RPMI7951 (cell line): ENCODE measurements around the gene CITED2. TPM values are rescaled to one million over a fixed set of nuclear protein-coding genes. Genes with fewer than 3 reads are reported as not detected.
A peak's percentile ranks its signal among the peaks of the same experiment; 100 is the strongest.
"Not testable (repeated sequence)": the region's sequence is repeated elsewhere in the genome, so short reads cannot be mapped to it uniquely, and the experiment has no call there.

ENCODE experiments used
- DNase-seq: peaks from one replicate; pipeline ENCODE4 v3.0.0-alpha.2; 2012; ENCODE audit warnings: low read depth
- total RNA-seq: library from RNA; depleted of rRNA; stranded (reverse); fragments of >200 nt; shearing (Covaris generic); gene quantifications from 2 replicates; pipeline ENCODE4 v1.2.3, GENCODE V29; 2014; rRNA removed

Gene CITED2
- 40.0 and 47.6 TPM in 2 replicates for total RNA-seq

- peak; percentile 96 for DNase-seq
Observed at GRCh38 chr6:139374357-139375225, at the start of gene CITED2. Gene CITED2, minus strand, starts transcription at chr6:139374648. Its CDS starts 704 bp downstream, at chr6:139373944.

DNA sequence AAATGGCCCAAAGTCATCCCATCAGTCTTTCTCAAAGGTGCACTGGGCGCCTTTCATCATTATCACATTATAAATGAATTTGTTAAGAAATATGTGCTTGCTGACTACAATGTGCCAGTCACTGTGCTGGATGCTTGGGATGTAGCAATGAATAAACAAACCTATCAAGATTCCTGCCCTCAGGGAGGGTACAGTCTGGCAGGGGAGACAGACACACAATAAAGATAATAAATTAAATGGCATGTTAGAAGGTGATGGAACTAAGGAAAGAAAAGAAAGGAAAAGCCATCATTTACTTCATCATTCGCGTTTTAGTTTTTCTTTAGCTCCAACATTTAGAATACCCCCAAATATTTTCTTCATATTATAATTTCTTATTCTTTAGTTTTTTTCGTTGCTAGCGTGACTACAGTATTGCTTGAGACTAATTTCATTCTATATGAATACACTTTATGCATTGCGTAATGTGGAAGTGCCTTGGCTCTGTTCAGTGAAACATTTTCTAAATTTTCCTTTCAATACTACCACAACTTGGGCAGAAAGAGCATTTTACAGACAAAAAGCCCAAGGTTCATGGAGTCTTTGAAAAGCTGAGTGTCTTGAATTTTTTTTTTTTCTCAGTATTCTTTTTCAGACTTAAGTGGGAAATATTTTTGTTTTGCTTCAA, 48.7 kb upstream of the CITED2 start:
- no peak for DNase-seq

GRCh38 chr6:139422105-139423036, 47.9 kb upstream of the CITED2 start:
- no peak for DNase-seq

DNA sequence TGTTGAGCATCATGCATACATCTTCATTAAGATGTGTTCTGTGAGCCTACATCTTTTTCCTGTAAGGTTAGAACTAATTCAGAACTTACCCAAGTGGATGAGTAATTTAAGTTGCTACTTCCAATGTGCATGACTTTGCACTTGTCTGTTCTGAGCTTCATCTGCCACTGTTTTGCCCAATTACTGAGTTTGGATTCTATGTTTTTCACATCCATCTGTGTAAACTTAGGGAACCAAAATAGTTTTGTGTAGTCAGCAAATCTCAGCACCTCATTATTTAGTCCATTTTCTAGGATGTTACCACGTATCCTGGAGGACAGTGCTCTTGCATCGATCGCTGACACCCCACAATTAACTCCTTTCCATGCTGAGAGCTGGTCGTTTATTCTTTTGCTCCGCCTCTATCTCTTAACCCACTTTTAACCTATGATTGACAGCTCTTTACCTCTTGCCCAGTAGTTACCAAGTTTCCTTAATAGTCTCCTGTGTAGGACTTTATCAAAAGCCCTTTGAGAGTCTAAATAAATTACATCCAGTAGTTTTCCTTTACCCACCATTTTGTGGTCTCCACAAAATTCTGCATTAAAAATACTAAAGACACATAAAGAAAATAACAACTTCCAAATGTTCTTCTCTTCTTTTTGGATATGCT, 44.2 kb upstream of the CITED2 start:
- no peak for DNase-seq

DNA sequence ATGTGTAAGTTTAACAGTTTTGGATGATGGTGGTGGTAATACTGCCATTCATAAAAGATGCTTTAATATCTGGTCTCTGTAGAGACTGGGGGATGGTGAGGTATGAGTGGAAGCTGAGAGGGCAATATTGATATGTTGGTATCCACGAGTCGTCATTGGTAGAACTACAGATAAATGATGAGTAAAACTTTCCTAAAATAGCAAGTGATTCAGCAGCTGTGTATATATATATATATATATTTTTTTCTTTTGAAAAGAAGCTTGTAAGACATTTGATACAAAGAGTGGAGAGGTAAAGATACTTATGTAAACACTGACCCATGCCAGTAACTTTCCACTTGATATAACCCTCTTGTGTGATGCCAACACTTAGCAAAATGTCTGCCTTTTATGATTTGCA, 41.7 kb upstream of the CITED2 start:
- DNase-seq = no peak

DNA sequence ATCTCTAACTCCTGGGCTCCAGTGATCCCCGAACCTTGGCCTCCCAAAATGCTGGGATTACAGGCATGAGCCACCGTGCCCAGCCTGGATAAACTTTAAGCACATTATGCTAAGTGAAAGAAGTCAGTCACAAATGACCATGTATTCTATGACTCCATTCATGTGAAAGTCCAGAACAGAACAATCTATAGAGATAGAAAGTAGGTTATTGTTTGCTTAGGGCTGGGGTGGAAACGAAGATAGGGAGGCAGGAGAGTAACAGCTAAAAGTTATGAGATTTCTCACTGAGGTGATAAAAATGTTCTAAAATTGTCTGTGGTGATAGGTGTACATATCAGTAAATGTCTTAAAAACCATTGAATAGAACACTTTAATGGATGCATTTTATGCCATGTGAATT, 40.9 kb upstream of the CITED2 start:
- no peak for DNase-seq

DNA sequence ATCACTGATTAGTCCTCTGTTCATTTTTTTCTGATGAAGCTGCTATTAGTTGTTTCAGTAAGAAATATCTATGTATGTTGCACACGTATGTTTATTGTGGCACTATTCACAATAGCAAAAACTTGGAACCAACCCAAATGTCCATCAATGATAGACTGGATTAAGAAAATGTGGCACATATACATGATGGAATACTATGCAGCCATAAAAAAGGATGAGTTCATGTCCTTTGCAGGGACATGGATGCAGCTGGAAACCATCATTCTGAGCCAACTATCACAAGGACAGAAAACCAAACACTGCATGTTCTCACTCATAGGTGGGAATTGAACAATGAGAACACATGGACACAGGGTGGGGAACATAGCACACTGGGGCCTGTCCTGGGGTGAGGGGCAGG, 37.7 kb upstream of the CITED2 start:
- not testable (repeated sequence) for DNase-seq

DNA sequence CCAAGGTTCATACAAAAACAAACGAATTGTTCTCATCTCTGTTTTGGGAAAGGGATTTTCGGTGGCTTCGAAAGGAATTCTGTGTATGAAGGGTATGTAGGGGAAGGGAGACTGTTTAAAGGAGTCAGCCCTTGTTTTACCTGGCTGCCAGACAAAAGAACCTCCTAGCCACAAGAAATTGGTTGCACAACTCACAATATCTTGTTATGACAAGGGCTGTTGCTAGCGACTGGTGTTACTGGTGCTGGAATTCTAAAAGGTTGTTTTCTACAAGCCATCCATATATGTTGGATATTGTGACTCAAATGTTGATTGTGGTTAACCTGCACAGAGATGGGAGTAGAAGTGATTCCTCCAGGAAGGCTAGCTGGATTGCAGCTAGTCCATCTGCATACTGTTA, 34.6 kb upstream of the CITED2 start:
- DNase-seq = peak; percentile 8

GRCh38 chr6:139407718-139408222, 33.3 kb upstream of the CITED2 start:
- peak; percentile 81 for DNase-seq

DNA sequence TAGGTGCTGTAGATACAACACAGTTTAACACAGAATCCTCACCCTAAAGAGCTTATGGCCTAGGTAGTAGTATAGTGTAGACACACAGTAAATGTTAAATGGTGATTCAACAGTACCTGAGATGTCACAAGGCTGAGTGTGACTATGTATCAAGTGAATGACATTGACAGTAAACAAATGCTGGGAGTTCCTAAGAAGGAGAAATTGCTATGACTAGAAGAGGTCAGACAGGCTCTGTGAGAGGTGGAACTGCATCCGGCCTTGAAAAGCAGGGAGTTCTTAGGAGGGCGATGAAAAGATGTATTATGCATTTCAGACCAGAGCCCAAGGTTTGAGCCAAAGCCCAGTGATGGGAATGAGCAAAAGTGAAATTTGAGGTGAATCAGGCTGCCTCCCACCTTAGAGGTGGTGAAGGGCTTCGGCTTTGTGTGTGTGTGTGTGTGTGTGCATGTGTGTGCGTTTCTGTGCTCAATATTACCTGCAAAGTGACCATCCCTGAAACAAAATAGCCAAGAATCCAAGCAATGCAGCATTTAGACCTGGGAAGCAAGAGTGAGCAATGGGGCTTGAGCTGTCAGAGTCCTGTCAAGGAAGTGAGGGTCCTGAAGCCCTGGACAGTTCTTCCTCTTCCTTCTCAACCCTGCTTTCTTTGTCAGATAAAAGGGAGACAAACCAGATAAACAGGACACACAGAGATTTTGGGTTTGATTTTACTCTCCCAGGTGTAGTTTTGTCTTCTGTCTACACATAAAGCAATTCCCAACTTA, 32.3 kb upstream of the CITED2 start:
- no peak for DNase-seq

DNA sequence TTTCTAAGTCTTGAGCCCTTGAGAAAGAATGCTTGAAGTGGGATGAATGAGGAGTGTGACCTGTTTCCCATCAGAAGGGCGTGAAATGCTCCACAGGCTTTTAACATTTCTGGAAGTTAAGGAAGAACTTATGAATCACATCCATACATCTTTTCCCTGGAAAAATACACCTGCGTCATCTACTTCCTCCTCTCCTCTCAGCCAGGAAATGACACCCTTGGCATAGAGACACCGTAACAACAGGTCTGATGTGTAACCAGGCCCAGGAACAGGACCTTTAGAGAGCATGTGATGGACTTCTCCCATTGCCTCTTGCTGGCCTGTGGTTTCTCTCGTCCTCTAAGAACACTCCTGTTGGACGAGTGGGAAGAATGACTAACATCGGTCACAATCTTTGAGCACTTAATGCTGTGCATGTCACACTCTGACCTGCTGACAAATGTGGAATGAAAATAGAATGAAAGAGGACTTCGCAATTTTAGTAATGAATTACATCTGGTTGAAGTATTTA, 28.5 kb upstream of the CITED2 start:
- DNase-seq = peak; percentile 57

DNA sequence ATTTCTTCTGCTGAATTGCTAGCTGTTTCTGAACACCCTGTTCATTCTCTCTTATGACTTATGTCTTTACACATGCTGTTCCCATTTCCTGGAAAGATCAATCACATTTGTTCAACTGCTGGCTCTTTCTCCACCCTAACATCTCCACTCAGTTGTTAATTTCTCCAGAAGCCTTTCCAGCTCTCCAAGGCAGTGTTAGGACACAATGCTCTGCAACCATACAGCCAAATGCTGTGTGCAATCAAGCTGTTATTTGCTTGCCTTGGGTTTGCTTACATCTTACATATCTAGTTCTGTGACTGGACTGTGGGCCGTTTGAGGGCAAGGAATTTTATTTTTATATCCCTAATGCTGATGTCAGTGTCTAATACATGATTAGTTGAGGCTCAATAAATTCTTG, 24.2 kb upstream of the CITED2 start:
- DNase-seq = no peak

DNA sequence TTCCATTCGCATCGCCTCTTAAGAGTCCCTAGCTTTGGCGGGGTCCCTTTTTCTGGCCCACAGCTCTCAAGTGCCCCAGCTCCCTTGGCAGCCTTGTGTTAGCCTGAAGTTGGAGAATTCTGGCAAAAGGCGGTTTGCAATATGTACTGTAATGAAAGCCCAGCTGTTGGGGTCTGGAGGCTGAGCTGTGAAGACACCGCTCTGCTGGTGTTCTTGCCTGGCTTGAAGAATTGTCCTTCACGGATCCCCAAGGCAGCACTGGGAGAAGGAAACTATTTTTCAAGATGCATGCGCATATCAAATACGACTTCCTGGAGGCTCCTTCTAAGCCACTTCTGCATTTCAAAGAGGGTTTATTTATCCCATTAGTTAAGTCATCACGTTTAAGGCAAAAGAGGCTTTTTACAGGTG, 21.4 kb upstream of the CITED2 start:
- no peak for DNase-seq

DNA sequence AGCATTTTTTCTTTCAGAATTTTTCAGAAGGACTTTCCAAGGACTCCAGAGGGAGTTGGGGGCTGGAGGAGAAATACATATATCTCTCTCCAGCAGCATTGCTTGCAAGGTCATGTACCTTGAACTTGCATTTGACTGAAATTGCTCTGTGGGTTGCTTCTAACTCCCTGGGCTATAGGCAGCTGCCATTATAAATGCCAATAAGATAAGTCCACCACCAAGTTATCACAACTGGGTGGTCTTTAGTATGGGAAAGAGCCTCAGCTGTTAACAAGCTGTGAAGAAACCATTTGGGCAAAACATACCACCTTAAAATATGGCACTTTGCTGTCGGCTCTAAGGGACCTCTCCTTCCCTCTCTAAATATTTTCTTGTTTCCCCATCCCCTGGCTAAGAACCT, 20.9 kb upstream of the CITED2 start:
- DNase-seq = no peak

- no peak for DNase-seq
Observed at GRCh38 chr6:139394027-139394649, 19.7 kb upstream of the CITED2 start.

GRCh38 chr6:139392794-139393193, 18.3 kb upstream of the CITED2 start:
- DNase-seq = no peak

DNA sequence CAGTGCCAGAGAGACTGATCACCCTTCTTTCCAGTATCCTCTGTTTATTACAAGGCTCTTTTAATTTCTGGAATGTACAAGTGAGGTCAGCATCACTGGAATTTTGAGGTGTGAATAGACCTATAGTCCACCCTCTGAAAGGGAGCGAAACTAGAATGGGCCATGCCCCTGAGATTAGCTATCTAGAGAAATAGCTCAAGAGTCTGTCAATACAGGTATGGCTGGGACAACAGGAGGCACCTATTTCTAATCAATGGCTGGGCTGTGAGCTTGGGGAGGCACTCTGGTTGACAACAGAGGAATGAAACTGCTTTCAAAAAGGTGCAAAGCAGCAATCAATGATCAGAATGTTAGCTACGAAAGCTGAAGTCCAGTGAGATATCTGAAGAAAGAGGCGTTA, 17.3 kb upstream of the CITED2 start:
- no peak for DNase-seq

GRCh38 chr6:139390447-139390846, 16.0 kb upstream of the CITED2 start:
- no peak for DNase-seq

DNA sequence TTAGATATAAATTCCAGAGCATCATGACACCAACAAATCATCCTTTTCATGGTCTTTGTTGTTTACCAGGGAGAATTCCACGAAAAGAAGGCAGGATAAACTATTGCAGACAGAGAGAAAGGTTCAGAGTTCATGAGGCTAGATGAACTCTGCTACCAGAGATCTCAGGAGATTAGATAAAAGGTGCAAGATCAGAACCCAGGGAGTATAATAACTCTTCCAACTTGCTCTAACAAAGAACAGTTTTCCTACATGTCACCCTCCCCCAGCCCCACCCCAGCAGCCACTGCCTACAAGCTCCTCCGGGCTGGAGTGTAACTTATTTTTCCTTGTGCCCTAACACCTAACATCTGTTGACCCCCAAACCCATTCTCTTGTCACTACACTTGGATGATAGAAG, 13.9 kb upstream of the CITED2 start:
- no peak for DNase-seq

DNA sequence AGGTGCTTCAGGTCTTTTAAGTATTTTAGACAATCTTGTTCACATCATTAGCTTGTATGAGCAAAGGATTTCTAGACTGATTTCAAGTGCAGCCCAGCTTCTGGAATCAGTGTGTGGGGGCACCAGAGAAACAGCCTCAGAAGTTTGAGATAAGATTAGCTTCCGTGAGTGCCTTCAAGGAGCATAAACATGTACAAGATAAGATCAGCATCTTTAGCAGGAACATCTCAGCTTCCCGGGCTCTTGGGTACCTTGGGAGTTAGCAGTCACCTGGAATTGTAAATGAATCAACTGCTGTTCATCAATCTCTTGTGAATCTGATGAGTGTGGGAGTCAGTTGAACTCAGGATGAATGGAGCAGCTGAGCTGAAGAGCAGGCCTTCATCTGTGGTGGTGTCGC, 12.0 kb upstream of the CITED2 start:
- no peak for DNase-seq
